Upper lobe of right lung (tissue), 1 donor: ENCODE data around the gene PPIL1. TPM values are rescaled to one million over a fixed set of nuclear protein-coding genes. Genes with fewer than 3 reads are reported as not detected.

Experiments
- ATAC-seq: fragments of 200-7000 bp; cut with Tn5 transposase; one replicate; pipeline ENCODE4 v1.9.1; 2020; ENCODE audit warnings: mild to moderate bottlenecking, moderate library complexity
- DNase-seq: peaks from one replicate; pipeline ENCODE4 v3.0.0-alpha.2; 2020
- H3K27ac ChIP-seq: fragments of 200-600 bp; one replicate; pipeline ENCODE4 v1.8.0; 2022
- H3K27me3 ChIP-seq: fragments of 200-600 bp; one replicate; pipeline ENCODE4 v1.8.0; 2022; ENCODE audit warnings: mild to moderate bottlenecking
- H3K36me3 ChIP-seq: fragments of 200-600 bp; one replicate; pipeline ENCODE4 v1.8.0; 2022
- H3K4me1 ChIP-seq: fragments of 200-600 bp; one replicate; pipeline ENCODE4 v1.8.0; 2022
- H3K4me3 ChIP-seq: fragments of 200-600 bp; one replicate; pipeline ENCODE4 v1.8.0; 2022; ENCODE audit warnings: mild to moderate bottlenecking
- H3K9me3 ChIP-seq: fragments of 200-600 bp; one replicate; pipeline ENCODE4 v1.8.0; 2022
- CTCF ChIP-seq: fragments of 200-600 bp; IDR thresholded peaks from one replicate; pipeline ENCODE4 v1.8.0; 2022; ENCODE audit warnings: antibody characterized with exemption
- intact Hi-C: fragments of 100-400 bp; cut with DNase I; formaldehyde crosslinking; loops from one replicate; pipeline ENCODE4 v1.11.0; 2022
- total RNA-seq: library from RNA; stranded (reverse); fragmentation: NEBNext Ultra II Directional; extraction: Animal tissue kit (Norgen Biotek cat#: 25700); gene quantifications from one replicate; pipeline ENCODE4 v1.2.1, GENCODE V29; 2021
- donor health status: DM: no; HTN: yes; CAD: no; lungs with severe emphysema.

The PPIL1 gene
- total RNA-seq, 1 donor from 2014 or later, result 15.7 TPM

- Histone ChIP-seq H3K4me1 (peaks cover 23% of the 10 kb centered on the region), H3K36me3 (peaks cover 83% of the 10 kb centered on the region), H3K4me3 (no peak overlapping the region), H3K27me3 (no peaks in the 10 kb centered on the region), H3K27ac (peak overlapping the region; percentile 24), H3K9me3 (no peaks in the 10 kb centered on the region)
- peak; percentile 31 for ATAC-seq
- intact Hi-C loops, result loop anchor here (5.0 kb wide), 1 partner anchor 75 kb away; the partner anchor contains the start of gene MTCH1
- DNase-seq, result no peak
- no peak for TF ChIP-seq CTCF
These were observed 37.4 kb upstream of the PPIL1 start for GRCh38 chr6:36912030-36912454.

- ATAC-seq, result no peak
- H3K36me3 ChIP-seq, result peaks cover 67% of the 10 kb centered on the region
These were observed 34.1 kb upstream of the PPIL1 start for GRCh38 chr6:36908747-36909146.

GRCh38 chr6:36907781-36908180, 33.2 kb upstream of the PPIL1 start:
- ATAC-seq (peak; percentile 24), DNase-seq (no peak)
- Histone ChIP-seq H3K27me3 (no peaks in the 10 kb centered on the region), H3K36me3 (peaks cover 70% of the 10 kb centered on the region), H3K27ac (no peak overlapping the region), H3K4me3 (no peak overlapping the region), H3K9me3 (no peaks in the 10 kb centered on the region), H3K4me1 (peaks cover 32% of the 10 kb centered on the region)
- TF ChIP-seq CTCF, result no peak
- intact Hi-C loops, result no loop called here

More at GRCh38 chr6:36908747-36909146, 34.1 kb upstream of the PPIL1 start:
- intact Hi-C loops, result no loop called here
- no peak overlapping the region for H3K4me3 ChIP-seq
- H3K4me1 ChIP-seq, result peaks cover 32% of the 10 kb centered on the region
- DNase-seq, result no peak
- H3K27me3 ChIP-seq, result no peaks in the 10 kb centered on the region
- TF ChIP-seq CTCF, result no peak
- no peaks in the 10 kb centered on the region for H3K9me3 ChIP-seq
- H3K27ac ChIP-seq, result no peak overlapping the region

- H3K27ac ChIP-seq, result peak overlapping the region; percentile 4
- peaks cover 32% of the 10 kb centered on the region for H3K4me1 ChIP-seq
- H3K36me3 ChIP-seq, result peaks cover 70% of the 10 kb centered on the region
- no peak for TF ChIP-seq CTCF
- peak; percentile 83 for DNase-seq
- ATAC-seq, result peak; percentile 93
- no peaks in the 10 kb centered on the region for H3K9me3 ChIP-seq
- no peak overlapping the region for H3K4me3 ChIP-seq
- no peaks in the 10 kb centered on the region for H3K27me3 ChIP-seq
- intact Hi-C loops, result no loop called here
These were observed 32.1 kb upstream of the PPIL1 start for GRCh38 chr6:36906539-36907325.

GRCh38 chr6:36904851-36905393, 30.3 kb upstream of the PPIL1 start:
- TF ChIP-seq CTCF, result no peak
- Histone ChIP-seq H3K4me1 (peaks cover 27% of the 10 kb centered on the region), H3K9me3 (no peaks in the 10 kb centered on the region), H3K27me3 (no peaks in the 10 kb centered on the region), H3K36me3 (peaks cover 71% of the 10 kb centered on the region), H3K27ac (no peak overlapping the region), H3K4me3 (no peak overlapping the region)
- intact Hi-C loops, result no loop called here
- DNase-seq (no peak), ATAC-seq (no peak)
